Measurements from ENCODE around the gene GMNN.

DNA sequence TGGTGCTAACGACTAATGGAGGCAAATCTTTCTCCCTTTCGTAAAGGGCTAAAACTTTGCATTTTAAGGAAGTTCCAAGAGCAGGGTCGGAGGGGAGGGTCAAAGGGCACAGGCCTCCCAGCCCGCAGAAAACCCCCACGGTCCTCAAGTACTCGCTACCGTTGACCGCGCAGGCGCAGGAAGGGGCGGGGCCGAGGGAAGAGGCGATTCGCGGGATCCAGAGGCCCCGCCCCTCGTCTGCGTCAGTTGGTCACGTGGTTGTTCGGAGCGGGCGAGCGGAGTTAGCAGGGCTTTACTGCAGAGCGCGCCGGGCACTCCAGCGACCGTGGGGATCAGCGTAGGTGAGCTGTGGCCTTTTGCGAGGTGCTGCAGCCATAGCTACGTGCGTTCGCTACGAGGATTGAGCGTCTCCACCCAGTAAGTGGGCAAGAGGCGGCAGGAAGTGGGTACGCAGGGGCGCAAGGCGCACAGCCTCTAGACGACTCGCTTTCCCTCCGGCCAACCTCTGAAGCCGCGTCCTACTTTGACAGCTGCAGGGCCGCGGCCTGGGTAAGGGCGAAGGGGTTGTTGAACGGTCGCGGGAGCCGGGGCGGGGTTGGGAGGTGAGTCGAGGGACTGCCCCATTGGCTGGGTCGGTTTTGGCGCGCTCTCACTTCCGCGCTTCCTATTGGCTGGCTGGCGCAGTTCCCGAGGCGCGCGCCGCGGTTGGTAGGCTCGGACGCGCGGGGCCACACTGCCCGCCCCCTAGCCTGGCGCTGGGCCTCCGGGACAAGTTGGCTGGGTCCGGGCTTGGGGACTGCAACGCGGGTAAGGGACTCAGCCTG is at the start of gene GMNN:
- TF ChIP-seq GATA2 (IDR thresholded peaks at IDR 0.05; ENCODE audit: low read depth, low read length), result no peak
- TF ChIP-seq GATA3 (IDR thresholded peaks at IDR 0.05; ENCODE audit: low read depth, low read length), result no peak

All from SH-SY5Y (cell line).